Umbilical cord (tissue), 2 donors: ENCODE data around the gene RASAL2. TPM values are rescaled to one million over a fixed set of nuclear protein-coding genes. Genes with fewer than 3 reads are reported as not detected.
"Not testable (repeated sequence)": the region's sequence is repeated elsewhere in the genome, so short reads cannot be mapped to it uniquely, and the experiment has no call there.

ENCODE experiments used
- DNase-seq: peaks from one replicate; pipeline ENCODE4 v3.0.0-alpha.2; 2015; ENCODE audit warnings: low spot score
- total RNA-seq: library from RNA; depleted of rRNA; stranded (reverse); fragments of >200 nt; gene quantifications from one replicate; pipeline ENCODE4 v1.2.3, GENCODE V29; 2014; ENCODE audit warnings: low replicate concordance; ENCODE audit not compliant: insufficient read depth

The RASAL2 gene
- total RNA-seq, 1 donor from 2014 or later = 40.7 TPM

DNA sequence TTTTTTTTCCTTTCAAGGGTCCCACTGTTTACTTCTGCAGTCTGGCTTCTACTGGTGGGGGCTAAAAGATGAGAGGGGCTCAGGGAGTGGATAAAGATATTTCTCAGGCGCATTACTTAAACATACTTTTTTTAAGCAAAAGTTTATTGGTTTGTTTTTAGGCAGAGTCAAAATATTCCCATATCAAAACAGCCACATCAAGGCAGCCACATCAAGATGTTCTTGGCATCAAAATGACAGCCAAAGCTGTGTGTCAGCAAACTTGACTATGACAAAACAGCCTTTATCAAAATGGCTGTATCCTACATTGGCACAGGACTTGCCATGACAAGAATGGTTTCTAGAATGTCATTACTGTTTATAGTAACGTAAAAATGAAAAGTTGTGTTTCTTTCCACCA lies 22.1 kb upstream of the RASAL2 start:
- DNase-seq = no peak

DNA sequence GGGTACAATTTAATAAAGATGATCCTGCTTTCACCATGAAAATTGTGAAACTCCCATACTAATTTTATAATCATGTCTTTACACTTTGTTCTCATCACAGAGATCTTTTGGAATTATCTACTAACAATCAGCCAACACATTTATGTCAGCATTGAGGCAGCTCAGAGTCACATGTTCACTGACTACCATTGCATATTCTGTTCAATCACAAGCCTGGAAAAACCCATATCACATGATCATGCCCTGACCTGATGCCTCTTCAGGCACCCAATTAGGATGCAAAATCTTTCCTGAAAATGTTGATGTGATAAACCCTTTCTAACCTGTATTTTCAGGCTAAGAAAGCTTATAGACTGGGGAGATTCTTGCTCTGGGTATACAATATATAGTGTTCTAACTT lies 21.6 kb upstream of the RASAL2 start:
- DNase-seq = no peak

DNA sequence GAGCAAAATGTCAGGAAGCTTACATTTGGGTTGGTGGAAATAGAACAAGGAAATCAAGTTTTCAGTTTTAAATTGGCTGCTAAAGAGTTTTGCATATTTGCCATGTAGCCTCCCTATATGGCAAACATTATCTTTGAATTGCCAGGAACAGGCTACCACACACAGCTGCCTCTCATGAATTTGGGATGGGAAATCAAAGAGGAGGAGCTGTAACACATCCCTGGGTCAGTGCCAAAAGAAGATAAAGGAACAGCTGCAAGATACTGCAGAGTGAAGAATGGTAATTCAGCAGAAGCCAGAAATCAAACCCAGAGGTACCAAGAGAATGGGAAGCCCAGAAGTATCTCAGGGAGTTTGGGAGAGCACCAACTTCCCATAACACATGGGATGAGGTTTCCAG lies 18.6 kb upstream of the RASAL2 start:
- DNase-seq = peak; percentile 44

DNA sequence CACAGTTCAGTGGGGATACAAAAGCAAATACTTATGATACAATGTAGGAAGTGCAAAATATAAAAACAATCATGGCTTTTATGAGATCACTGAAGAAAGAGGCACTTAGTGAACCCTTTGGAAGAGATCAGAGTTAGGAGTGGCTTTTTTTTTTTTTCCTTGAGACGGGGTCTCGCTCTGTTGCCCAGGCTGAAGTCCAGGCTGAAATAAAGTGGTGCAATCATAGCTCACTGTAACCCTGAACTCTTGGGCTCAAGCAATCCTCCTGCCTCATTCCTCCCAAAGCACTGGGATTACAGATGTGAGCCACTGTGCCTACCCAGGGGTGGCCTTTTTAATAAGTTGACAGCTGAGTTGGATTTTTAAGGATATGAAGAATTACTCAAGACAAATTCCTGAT lies 17.3 kb upstream of the RASAL2 start:
- no peak for DNase-seq

DNA sequence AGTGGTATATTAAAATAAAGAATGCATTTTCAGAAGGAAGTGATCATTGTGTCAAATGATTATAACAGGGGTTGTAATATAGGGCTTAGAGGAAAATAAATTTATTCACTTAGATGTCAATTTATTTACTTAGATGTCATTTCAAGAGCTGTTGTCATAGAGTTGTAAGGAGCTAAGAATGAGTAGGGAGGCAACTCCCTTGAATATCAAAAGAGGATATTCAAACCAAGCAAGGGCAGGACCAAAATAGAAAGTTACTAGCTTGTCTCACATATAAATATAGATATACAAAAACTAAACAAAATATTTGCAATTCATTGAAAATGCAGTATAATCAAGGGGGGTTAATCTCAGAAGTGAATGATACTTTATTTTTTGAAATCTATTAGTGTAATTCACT lies 16.0 kb upstream of the RASAL2 start:
- no peak for DNase-seq

DNA sequence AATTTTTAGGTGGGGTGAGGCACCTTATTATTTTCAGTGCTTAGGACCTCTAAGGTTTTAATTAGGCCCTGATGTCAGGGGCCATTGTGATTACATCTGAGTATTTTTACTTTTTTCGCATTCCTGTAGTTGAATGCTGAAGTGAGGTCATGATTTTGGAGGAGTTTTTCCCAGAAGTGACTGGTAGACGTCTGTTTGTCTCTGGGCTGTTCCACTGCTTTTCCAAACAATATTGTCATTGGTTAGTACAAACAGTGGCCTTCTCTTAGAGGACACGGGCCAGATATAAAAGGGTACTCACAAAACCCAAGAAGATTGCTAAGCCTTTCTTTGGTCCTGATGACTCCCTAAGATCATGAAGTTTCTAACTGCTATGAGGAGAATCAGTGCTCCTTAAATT lies 7.6 kb upstream of the RASAL2 start:
- no peak for DNase-seq

DNA sequence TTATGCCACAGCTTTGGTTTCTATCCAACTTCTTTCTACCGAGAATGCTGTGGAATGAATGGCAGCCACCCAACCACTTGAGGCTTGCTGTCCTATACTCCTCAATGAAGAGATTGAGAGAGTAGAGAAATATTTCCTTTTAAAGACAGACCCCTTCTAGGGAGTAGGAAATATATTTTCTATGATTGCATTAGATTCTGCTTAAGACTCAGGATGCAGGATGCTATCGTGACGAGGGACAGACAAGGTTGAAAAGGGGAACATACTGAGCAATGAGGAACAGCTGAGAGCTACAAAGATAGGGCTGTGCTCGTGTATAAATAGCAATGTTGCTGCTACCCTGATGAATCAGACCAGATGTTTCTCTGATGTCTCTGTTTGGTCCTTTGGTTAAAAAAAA lies 7.1 kb upstream of the RASAL2 start:
- peak; percentile 50 for DNase-seq

DNA sequence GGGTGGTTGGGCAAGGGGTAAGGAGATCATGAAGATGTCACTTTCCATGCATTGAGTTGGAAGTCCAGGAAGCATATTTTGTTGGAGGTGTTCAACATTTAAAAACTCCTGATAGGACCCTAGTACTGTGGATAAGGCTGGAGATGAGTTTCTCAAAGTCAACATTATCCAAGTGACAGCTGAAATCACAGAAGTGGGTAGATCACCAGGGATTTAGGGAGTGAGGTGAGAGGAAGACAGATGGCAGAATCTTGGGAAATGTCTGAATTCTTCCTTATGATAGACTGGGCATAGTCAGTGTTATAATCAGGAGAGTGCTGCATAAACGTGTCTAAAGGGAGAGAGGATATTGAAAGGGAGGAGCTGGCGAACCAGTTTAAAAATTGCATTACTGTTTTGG lies 5.3 kb upstream of the RASAL2 start:
- no peak for DNase-seq

DNA sequence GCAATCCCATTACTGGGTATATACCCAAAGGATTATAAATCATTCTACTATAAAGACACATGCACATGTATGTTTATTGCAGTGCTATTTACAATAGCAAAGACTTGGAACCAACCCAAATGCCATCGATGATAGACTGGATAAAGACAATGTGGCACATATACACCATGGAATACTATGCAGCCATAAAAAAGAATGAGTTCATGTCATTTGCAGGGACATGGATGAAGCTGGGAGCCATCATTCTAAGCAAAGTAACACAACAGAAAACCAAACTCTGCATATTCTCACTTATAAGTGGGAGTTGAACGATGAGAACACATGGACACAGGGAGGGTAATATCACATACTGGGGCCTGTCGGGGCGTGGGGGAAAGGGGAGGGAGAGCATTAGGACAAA lies 2.5 kb upstream of the RASAL2 start:
- DNase-seq = not testable (repeated sequence)

DNA sequence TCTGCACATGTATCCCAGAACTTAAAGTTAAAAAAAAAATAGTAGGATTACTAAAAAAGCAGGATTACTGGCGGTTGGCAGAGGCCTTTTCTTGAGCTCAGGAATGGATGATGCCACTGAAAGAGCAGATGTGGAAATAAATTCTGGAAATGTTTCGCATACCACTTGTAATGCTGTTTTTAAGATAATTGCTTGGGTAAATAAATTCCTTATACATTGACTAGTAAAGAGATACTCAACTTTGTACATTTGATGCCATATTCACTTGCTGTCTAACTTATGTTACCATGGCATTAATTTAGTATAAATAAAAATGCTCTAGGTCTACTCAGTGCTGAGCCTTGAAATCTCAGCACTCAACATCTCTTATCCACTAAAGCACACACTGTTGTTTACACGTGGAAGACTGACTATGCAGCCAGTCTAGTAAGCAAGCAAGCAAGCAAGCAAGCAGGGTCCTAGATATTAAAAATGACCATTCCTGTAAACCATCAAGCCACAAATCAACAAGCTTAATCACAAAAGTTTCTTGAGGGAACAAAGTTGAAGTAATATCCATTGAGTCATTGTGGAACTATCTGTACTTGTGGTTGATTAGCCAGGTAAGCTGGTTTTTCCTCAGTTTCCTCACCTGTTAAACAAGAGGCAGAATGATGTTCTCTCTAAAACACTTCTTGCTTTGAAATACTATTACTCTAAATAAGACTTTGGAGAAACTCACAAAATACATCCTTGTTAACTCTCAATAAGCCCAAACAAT lies 1.7 kb upstream of the RASAL2 start:
- DNase-seq = peak; percentile 52

DNA sequence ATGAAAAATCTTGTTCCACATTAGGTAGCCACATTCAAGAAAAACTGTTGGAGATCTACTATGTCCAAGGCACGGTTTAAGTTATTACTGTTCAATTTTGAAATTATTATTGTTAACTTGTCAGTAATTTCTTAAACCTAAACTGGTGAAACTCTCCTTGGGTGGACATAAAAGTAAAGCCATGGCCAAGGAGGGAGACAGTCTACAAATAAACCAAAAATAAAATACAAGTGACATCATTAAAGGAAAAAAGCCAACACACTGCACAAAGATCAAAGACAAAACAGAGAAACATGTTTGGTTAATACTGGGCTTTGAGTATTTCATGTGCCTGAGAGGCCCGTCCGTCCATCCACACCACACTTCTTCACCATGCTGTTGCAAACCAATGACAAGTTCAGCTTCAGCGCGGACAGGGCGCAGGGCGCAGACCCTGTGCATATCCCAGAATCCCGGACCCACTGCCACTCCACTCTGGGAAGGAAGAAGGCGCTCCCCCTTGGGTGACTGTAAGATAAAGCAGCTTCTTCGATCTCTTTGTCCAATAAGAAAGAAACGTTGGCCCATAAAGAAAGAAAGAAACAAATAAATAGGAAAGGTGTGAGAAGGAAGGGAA lies 918 bp upstream of the RASAL2 start:
- DNase-seq = no peak

DNA sequence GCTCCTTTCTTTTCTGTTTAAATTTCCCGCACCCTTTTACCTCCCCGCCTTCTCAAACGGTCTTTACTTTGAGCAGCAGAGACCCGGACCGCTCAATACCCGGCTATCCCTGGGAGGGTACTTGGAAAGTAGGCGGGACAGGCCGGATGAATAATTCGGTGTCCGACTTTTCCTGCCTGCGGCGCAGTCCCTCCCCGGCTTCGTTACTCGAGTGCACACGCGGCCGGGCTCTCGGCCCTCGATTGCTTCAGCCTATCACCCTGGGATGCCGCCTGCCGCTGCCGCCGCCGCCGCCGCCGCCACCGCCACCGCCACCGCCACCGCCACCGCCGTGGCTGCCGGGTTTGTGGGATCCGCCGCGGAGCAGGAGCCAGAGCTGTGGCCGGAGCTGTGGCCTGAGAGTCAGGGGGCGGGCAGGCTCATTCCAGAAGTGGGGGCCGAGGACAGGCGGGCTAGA lies 382 bp upstream of the RASAL2 start:
- DNase-seq = peak; percentile 98

DNA sequence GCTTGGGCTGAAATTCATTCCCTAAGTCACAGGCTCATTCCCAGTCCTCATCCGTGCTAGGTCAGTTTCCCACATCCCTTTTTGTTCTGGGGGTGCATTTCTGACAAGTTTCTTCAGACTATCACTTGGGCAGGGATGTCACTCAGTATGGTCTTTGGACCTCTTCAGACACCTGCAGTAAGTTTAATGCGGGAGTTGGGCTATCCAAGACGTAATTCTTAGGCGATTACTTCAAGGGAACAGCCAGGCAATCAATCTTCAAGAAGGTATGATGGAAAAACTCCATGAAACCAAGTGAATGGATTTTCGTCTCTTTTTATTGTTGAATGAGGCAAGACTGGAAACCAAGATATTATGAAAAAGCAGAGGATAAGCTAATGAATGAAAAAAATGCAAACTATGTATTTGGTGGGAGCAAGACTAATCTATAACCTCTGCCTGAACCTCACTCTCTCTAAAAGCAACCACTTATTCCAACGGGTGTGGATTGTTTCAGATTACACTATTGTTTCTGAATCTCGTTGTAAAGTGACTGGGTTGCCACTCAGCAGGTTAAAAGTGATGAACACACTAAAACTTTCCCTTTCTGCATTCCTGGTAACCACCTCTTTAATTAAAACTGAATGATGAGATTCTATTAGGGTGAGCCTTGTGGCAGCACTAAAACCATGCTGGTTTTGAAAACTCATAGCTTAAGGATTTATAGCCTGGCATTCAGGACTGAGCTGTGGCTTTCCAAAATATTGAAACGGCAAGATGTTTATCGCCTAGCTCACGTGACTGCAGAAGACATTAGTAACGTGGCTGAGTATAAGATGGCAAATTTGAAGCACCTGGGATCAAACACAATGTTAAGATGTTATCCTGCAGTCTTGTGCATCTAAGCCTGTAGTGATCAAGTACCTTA lies 1.1 kb downstream of the RASAL2 start:
- DNase-seq = no peak

DNA sequence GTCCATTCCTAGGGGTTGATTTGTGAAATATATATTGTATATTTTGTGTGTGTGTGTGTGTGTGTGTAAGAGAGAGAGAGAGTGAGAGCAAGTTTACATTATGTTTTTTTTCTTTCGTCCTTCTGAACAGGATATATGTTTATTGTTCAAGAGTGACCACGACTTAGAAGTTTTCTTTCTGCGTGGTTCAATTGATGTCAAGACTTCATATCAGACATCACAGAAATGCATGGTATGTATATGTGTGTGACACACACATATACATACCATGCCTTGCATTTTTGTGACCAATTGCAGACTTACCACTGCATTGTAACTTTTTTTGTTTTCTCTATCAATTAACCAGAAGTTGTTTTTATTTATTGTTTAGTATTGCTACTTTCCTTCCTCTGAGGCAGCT lies 2.5 kb downstream of the RASAL2 start:
- DNase-seq = no peak

DNA sequence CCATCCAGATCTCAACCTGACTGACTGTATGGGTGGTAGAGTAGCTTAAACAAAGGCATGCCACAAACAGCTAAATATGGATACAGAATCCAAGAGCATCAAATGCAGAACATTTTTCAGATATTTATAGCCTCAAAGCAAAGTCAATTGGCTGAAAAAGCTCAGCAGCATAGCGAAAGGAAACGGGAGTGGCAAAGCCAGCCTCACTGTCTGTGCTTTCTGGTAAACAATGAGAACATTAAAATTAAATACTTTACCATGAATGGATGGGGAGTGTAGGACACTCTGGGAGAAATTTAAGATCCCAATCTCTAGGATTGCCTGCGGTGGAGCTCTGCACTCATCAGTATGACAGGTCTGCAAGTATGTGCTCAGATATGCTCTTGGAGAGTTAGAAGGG lies 4.4 kb downstream of the RASAL2 start:
- DNase-seq = no peak

DNA sequence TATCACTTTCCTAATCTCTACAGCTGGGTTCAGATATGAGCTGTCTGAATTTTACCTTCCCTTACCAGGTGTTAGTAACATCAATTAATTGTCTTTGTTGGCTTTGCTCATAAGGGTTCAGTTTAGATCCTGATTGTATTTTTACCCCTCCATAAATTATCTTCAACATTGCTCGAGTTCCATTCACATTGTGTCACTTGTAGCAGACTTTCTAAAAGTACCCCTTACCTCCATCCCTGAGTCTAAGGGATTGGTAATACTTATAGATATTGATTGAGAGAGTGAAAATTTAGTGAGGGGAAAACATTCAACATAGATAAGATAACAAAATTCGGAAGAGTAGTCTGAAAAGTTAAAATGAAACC lies 7.3 kb downstream of the RASAL2 start:
- DNase-seq = no peak

DNA sequence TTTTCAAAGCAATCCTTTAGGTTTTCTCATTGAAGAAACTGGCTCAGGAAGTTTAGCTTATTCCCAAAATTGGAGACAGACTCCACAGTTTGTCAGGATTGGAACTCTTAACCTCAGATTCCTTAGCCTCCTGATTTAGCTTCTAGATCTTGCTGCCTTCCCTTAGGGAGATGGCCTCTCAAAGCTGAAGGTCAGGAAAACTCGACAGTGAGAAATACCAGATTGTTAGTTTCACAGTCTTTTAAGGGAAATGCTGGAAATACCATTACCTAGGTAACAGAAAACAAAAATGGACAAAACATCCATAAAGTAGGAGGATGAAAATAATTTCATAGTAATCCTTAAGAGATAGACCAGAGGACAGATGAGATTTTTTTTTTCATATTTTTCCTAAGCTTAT lies 7.8 kb downstream of the RASAL2 start:
- DNase-seq = peak; percentile 62

DNA sequence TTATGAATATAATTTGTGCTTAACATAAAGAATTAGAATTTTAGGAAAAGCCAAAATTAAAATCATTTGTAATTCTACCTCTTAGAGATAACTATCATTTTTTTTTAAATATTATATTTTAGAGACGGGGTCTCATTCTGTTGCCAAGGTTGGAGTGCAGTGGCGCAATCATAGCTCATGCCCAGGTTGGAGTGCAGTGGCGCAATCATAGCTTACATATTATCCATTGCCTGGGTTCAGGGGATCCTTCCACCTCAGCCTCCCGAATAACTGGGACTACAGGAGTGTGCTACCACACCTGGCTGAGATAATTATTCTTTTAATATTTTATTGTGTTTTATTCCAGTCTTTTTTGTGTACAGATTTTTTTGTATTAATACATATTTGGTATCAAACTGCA lies 8.3 kb downstream of the RASAL2 start:
- no peak for DNase-seq

DNA sequence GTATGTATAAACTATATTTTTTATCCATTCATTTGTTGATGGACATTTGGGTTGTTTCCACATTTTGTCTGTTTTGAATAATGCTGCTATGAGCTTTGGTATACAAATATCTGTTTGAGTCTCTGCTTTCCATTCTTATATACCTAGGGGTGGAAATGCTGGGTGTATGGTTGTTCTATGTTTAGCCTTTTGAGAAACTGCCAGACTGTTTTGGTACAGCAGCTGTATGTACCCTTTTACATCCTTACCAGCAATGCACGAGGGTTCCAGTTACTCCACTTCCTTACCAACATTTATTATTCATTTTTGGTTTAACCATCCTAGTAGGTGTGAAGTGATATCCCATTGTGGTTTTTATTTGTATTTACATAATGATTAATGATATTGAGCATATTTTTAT lies 13.9 kb downstream of the RASAL2 start:
- no peak for DNase-seq

DNA sequence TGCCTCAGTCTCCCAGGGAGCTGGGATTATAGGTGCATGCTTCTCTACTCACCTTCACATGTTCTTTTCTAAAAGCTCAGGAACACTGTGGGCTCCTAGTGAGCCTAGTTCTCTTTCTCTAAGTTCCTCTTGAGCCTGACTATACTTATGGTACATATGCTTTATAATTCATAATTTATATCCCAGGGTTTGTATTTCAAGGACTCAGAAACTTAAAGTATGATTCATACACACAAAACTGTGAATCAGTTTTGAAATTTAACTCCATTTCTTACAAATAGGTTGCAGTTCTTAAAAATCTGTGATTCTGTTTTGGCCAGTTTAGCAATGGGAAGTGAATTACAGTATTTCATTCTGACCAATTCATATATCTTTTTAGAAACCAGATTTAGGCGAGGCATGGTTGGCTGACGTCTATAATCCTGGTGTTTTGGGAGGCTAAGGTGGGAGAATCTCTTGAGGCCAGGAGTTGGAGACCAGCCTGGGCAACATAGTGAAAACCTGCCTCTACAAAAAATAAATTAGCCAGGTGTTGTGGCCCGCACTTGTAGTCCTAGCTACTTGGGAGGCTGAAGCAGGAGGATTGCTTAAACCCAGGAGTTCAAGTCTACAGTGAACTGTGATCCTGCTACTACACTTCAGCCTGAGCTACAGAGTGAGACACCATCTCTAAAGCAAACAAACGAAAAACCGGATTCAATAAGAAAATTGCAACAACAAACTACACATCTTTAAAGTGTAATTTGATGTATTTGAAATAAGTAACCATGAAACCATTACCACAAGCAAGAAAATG lies 15.6 kb downstream of the RASAL2 start:
- DNase-seq = no peak

DNA sequence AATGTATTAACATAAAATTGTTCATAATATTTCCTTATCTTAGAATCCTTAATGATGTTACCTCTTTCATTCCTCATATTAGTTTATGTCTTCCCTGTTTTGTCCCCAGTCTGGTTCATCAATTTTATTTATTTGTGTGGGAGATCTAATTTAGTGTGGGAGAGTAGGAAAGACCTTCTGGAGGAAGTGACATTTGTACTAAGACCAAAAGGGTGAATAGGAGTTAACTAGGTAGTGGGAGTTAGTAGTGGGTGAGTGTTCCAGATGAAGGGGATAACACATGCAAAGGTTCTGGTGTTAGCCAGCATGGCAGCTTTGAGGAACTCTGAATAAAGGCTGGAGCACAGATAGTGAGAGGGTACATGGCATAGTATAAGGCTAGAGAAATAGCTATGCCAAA lies 21.4 kb downstream of the RASAL2 start:
- no peak for DNase-seq

DNA sequence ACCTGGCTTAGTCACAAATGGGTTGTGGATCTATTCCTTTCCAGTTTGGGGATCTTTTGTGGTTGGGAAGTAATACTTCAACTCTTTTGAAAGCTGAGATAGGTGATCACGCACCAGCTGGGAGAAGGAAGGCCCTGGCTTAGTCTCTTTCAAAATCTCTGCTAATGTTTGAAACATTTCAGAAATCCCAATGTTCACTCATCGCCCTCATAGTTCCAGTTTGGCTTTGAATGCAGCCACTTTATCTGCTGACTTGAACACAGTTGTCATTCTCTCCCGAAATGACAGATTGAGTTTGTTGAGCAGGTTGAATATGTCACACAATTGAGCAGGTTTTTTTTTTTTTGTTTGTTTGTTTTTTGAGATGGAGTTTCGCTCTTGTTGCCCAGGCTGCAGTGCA lies 24.6 kb downstream of the RASAL2 start:
- DNase-seq = no peak
